ENCODE results near the gene TCAP. TPM values are rescaled to one million over a fixed set of nuclear protein-coding genes. Genes with fewer than 3 reads are reported as not detected.
"Not testable (repeated sequence)": the region's sequence is repeated elsewhere in the genome, so short reads cannot be mapped to it uniquely, and the experiment has no call there.

The TCAP gene
- total RNA-seq, 1 donor from 2014 or later = 0.60 TPM

- DNase-seq (ENCODE audit: low read depth in 2 of 2) = no peak
These were observed 38.0 kb downstream of the TCAP start for GRCh38 chr17:39702901-39703893.

- DNase-seq (ENCODE audit: low read depth in 2 of 2) = no peak
These were observed 38.8 kb downstream of the TCAP start for GRCh38 chr17:39703913-39704312.

DNA sequence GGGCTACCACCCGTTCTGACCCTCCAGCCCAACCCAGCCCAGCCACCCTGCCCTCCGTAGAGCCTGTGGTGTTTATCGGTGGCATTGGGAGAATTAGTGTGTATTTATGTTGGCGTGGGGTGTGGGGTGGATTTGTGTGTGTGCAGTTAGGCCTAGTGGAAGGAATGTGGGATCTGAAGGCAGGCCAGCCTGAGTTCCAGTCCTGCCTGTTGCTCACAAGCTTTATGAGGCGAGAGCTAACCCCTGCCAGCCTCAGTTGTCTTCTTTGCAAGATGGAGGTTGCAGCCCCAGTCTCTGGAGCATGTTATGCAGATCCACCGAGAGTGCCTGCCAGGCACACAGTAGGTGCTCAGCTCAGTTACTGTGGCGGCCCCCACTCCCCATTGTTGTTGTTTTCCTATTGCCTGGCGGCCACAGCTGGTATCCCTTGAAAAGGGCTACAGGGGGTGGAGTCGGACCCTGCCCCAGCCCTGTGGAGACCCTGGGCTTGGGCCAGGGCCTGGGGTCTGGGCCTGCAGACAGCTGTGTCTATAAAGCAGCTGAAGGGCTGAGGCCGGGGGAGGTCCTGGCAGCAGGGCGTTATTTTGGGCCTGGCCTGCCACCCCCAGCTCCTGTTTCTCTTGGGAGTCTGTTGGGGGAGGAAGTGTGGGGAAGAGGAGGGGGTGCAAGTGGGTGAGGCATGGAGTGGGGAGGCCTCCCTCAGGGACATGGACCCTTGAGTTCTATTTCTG lies 39.8 kb downstream of the TCAP start:
- DNase-seq (ENCODE audit: low read depth in 2 of 2) = no peak

GRCh38 chr17:39705786-39706348 lies 40.7 kb downstream of the TCAP start:
- no peak for DNase-seq (ENCODE audit: low read depth in 2 of 2)

DNA sequence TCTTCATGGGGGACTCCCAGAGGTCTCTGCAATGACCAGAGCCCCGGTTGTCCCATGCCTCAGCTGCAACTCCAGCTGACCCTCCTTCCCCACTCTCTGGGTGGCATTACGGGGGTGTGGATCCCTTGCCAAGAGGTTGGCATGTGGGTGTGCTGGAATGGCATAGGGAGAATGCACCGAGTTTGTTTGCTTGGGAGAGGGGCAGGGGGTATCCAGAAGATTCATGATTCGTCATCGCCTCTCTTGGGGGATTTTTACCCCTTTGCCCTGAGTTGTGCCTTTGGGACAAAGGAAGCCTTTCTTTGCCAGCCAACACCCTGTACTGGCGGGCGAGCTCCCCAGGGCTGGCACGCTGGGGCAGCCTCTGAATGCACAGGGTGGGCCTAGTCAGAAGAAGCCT lies 41.2 kb downstream of the TCAP start:
- no peak for DNase-seq (ENCODE audit: low read depth in 2 of 2)

GRCh38 chr17:39706921-39707337 lies 41.8 kb downstream of the TCAP start:
- no peak for DNase-seq (ENCODE audit: low read depth in 2 of 2)

- DNase-seq (ENCODE audit: low read depth in 2 of 2) = no peak
These were observed 44.3 kb downstream of the TCAP start for GRCh38 chr17:39709319-39709997.

DNA sequence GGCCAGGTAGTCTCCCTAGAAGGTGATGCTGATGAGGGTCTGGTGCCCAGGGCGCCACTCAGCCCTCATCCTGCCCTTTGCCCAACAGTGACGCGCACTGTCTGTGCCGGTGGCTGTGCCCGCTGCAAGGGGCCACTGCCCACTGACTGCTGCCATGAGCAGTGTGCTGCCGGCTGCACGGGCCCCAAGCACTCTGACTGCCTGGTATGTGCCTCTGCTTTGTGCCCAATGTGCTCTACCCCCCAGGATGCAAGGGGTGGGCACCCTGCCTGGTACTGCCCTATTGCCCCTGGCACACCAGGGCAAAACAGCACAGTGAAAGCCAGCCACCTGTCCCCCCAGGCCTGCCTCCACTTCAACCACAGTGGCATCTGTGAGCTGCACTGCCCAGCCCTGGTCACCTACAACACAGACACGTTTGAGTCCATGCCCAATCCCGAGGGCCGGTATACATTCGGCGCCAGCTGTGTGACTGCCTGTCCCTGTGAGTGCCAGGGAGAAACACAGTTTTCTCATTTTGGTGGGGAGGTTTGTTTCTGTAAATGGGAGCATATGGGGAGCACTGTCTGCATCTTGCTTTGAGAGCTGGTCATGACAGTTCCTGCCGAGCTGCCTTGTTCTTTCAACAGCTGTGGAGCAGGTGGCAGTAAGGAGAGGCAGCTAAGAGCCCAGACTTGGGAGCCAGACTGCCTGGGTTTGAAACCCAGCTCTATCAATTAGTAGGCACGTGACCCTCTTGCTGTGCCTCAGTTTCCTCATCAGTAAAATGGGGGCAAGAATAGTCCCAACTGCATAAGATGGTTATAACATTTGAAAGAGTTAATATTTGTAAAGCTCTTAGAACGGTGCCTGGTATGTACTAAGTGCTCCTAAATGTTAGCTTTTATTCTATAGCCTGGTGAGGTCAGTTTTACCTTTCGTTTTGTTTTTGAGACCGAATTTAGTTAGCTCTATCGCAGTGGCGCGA lies 45.1 kb downstream of the TCAP start:
- DNase-seq (ENCODE audit: low read depth in 2 of 2) = no peak

- not testable (repeated sequence) for DNase-seq (ENCODE audit: low read depth in 2 of 2)
These were observed 45.9 kb downstream of the TCAP start for GRCh38 chr17:39711071-39711470.

- DNase-seq (ENCODE audit: low read depth in 2 of 2) = no peak
These were observed 46.7 kb downstream of the TCAP start for GRCh38 chr17:39711851-39712250.

- DNase-seq (ENCODE audit: low read depth in 2 of 2) = no peak
These were observed 49.1 kb downstream of the TCAP start for GRCh38 chr17:39714234-39714633.

DNA sequence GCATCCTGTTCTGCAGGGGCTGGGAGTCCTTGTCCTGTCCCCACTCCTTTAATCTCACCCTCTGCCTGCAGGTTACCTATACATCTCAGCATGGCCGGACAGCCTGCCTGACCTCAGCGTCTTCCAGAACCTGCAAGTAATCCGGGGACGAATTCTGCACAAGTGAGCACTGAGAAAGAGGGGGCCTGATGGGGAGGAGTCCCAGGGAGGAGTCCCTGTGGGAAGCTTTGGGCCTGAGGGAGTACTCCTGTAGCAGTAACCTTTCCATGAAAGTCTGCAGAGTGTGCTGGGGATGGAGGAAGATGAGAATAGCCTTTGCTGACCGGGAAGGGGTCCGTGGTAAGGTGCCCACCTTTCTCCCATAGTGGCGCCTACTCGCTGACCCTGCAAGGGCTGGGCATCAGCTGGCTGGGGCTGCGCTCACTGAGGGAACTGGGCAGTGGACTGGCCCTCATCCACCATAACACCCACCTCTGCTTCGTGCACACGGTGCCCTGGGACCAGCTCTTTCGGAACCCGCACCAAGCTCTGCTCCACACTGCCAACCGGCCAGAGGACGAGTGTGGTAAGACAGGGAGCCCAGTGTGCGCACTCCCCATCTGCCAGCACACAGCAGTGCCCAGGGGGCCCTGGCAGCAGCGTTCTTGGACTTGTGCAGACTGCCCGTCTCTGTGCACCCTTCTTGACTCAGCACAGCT lies 50.4 kb downstream of the TCAP start:
- DNase-seq (ENCODE audit: low read depth in 2 of 2) = no peak

Other genes starting within 250 kb of the TCAP start
- 15.3 and 19.6 TPM in 2 replicates for gene MED1, start 214.1 kb upstream of the TCAP start, total RNA-seq
- gene CDK12, start 203.9 kb upstream of the TCAP start, total RNA-seq = 12.4 and 19.2 TPM in 2 replicates
- gene NEUROD2, start 57.4 kb upstream of the TCAP start, total RNA-seq = not detected in 2 replicates
- not detected in 2 replicates for gene PPP1R1B, start 38.4 kb upstream of the TCAP start, total RNA-seq
- 29.2 and 52.0 TPM in 2 replicates for gene STARD3, start 28.2 kb upstream of the TCAP start, total RNA-seq
- 0.65 and 2.8 TPM in 2 replicates for gene PNMT, start 3.1 kb downstream of the TCAP start, total RNA-seq
- 3.2 and 3.3 TPM in 2 replicates for gene PGAP3, start 22.7 kb downstream of the TCAP start, total RNA-seq
- gene ERBB2, start 34.7 kb downstream of the TCAP start, total RNA-seq = 0.60 and 1.7 TPM in 2 replicates
- 17.7 and 18.7 TPM in 2 replicates for gene MIEN1, start 65.2 kb downstream of the TCAP start, total RNA-seq
- under 0.01 and 0.22 TPM in 2 replicates for gene GRB7, start 72.6 kb downstream of the TCAP start, total RNA-seq
- not detected in 2 replicates for gene IKZF3, start 199.0 kb downstream of the TCAP start, total RNA-seq
- gene ZPBP2, start 202.9 kb downstream of the TCAP start, total RNA-seq = not detected in 2 replicates